Activated T-cell treated with anti-CD3 and anti-CD28 coated beads, Interleukin-2, amount 50 U/mL, for 72 hours (primary cell): ENCODE results near the gene FLG2. TPM values are rescaled to one million over a fixed set of nuclear protein-coding genes. Genes with fewer than 3 reads are reported as not detected.

ENCODE experiments used
- ATAC-seq, 2 donors: fragments of 150-1000 bp; cut with Tn5 transposase; replicated peaks in 1 of 2; 2 replicates each; pipeline ENCODE4 v1.10.0; 2021; ENCODE audit warnings: moderate library complexity in 2 of 2, mild to moderate bottlenecking in 1 of 2
- DNase-seq, 2 donors: peaks; one replicate each; pipeline ENCODE4 v3.0.0; 2021 to 2022; ENCODE audit warnings: mixed read lengths in 1 of 2
- H3K27ac Mint-ChIP-seq: one replicate; pipeline ENCODE4 v1.8.0; 2022; ENCODE audit warnings: mild to moderate bottlenecking, moderate library complexity, mixed read lengths
- H3K27me3 Mint-ChIP-seq: one replicate; pipeline ENCODE4 v1.8.0; 2022; ENCODE audit warnings: low read depth, mixed read lengths
- H3K36me3 Mint-ChIP-seq, 2 donors: one replicate each; pipeline ENCODE4 v1.8.0; 2022; ENCODE audit warnings: mixed read lengths in 2 of 2, mild to moderate bottlenecking in 1 of 2; ENCODE audit not compliant: insufficient read depth in 2 of 2
- H3K4me1 Mint-ChIP-seq: one replicate; pipeline ENCODE4 v1.8.0; 2022; ENCODE audit warnings: low read depth, mixed read lengths
- H3K4me3 Mint-ChIP-seq, 2 donors: one replicate each; pipeline ENCODE4 v1.8.0; 2022; ENCODE audit warnings: mild to moderate bottlenecking in 2 of 2, mixed read lengths in 2 of 2, moderate library complexity in 2 of 2
- H3K9me3 Mint-ChIP-seq, 2 donors: one replicate each; pipeline ENCODE4 v1.8.0; 2022; ENCODE audit warnings: mixed read lengths in 2 of 2
- total RNA-seq, 2 donors: library from RNA; stranded (reverse); gene quantifications; one replicate each; pipeline ENCODE4 v1.2.3, GENCODE V29; 2022

Gene FLG2
- total RNA-seq: not detected

GRCh38 chr1:152359906-152360305 lies at the start of gene FLG2:
FLG2 (minus strand) TSS chr1:152360006; CDS start chr1:152358884, 1,122 bp downstream.
- Mint-ChIP-seq H3K36me3 (no peaks in the 10 kb centered on the region), H3K9me3 (peaks cover 0 to 2% of the 10 kb centered on the region in 2 donors), H3K27ac (no peak within 1 kb of the TSS), H3K27me3 (peaks cover 7% of the 10 kb centered on the region), H3K4me1 (no peaks in the 10 kb centered on the region), H3K4me3 (no peak within 1 kb of the TSS)
- no peak for ATAC-seq
- DNase-seq: no peak

GRCh38 chr1:152408664-152409063 lies 48.9 kb upstream of the FLG2 start:
- DNase-seq: no peak
- ATAC-seq: no peak
- Mint-ChIP-seq H3K4me1 (no peaks in the 10 kb centered on the region), H3K9me3 (no peaks in the 10 kb centered on the region), H3K27me3 (peaks cover 7% of the 10 kb centered on the region), H3K36me3 (no peaks in the 10 kb centered on the region), H3K4me3 (no peak overlapping the region), H3K27ac (no peak overlapping the region)

GRCh38 chr1:152398812-152399698 lies 39.2 kb upstream of the FLG2 start:
- H3K36me3 Mint-ChIP-seq: no peaks in the 10 kb centered on the region

GRCh38 chr1:152397474-152397873 lies 37.7 kb upstream of the FLG2 start:
- ATAC-seq (no peak), DNase-seq (no peak)
- Mint-ChIP-seq H3K27me3 (peaks cover 17% of the 10 kb centered on the region), H3K36me3 (no peaks in the 10 kb centered on the region), H3K4me3 (no peak overlapping the region), H3K9me3 (no peaks in the 10 kb centered on the region), H3K4me1 (peaks cover 4% of the 10 kb centered on the region), H3K27ac (no peak overlapping the region)

More at GRCh38 chr1:152398812-152399698, 39.2 kb upstream of the FLG2 start:
- Mint-ChIP-seq H3K27ac (no peak overlapping the region), H3K4me3 (no peak overlapping the region), H3K27me3 (peaks cover 24% of the 10 kb centered on the region), H3K4me1 (peaks cover 1% of the 10 kb centered on the region), H3K9me3 (no peaks in the 10 kb centered on the region)
- DNase-seq (peak in 1 of 2 donors; percentile 16), ATAC-seq (peak; percentile 43 to 46)

GRCh38 chr1:152394151-152394550 lies 34.3 kb upstream of the FLG2 start:
- Mint-ChIP-seq H3K4me1 (peaks cover 4% of the 10 kb centered on the region), H3K4me3 (no peak overlapping the region), H3K27me3 (peaks cover 18% of the 10 kb centered on the region), H3K9me3 (no peaks in the 10 kb centered on the region), H3K27ac (no peak overlapping the region), H3K36me3 (no peaks in the 10 kb centered on the region)
- ATAC-seq: no peak
- DNase-seq: no peak

- Mint-ChIP-seq H3K9me3 (no peaks in the 10 kb centered on the region), H3K36me3 (no peaks in the 10 kb centered on the region), H3K4me1 (peaks cover 4% of the 10 kb centered on the region), H3K4me3 (no peak overlapping the region), H3K27me3 (peaks cover 20% of the 10 kb centered on the region), H3K27ac (no peak overlapping the region)
- DNase-seq (no peak), ATAC-seq (no peak)
These were observed 33.1 kb upstream of the FLG2 start for GRCh38 chr1:152392909-152393308.

- no peak overlapping the region for H3K4me3 Mint-ChIP-seq
- H3K36me3 Mint-ChIP-seq: no peaks in the 10 kb centered on the region
- H3K27me3 Mint-ChIP-seq: peaks cover 12% of the 10 kb centered on the region
- no peak overlapping the region for H3K27ac Mint-ChIP-seq
- ATAC-seq (no peak), DNase-seq (no peak)
- no peaks in the 10 kb centered on the region for H3K9me3 Mint-ChIP-seq
- H3K4me1 Mint-ChIP-seq: peaks cover 1% of the 10 kb centered on the region
These were observed 29.1 kb upstream of the FLG2 start for GRCh38 chr1:152388889-152389288.

GRCh38 chr1:152386940-152387339 lies 27.1 kb upstream of the FLG2 start:
- H3K27me3 Mint-ChIP-seq: peaks cover 15% of the 10 kb centered on the region
- DNase-seq: no peak
- no peak for ATAC-seq
- H3K9me3 Mint-ChIP-seq: no peaks in the 10 kb centered on the region
- H3K36me3 Mint-ChIP-seq: no peaks in the 10 kb centered on the region
- H3K27ac Mint-ChIP-seq: no peak overlapping the region
- H3K4me3 Mint-ChIP-seq: no peak overlapping the region
- H3K4me1 Mint-ChIP-seq: no peaks in the 10 kb centered on the region

GRCh38 chr1:152380932-152381331 lies 21.1 kb upstream of the FLG2 start:
- no peak for DNase-seq
- H3K9me3 Mint-ChIP-seq: no peaks in the 10 kb centered on the region

GRCh38 chr1:152374451-152374850 lies 14.6 kb upstream of the FLG2 start:
- no peak overlapping the region for H3K27ac Mint-ChIP-seq
- peaks cover 0 to 1% of the 10 kb centered on the region in 2 donors for H3K36me3 Mint-ChIP-seq
- H3K9me3 Mint-ChIP-seq: peaks cover 0 to 1% of the 10 kb centered on the region in 2 donors
- DNase-seq (no peak), ATAC-seq (no peak)
- no peaks in the 10 kb centered on the region for H3K4me1 Mint-ChIP-seq
- peaks cover 6% of the 10 kb centered on the region for H3K27me3 Mint-ChIP-seq
- no peak overlapping the region for H3K4me3 Mint-ChIP-seq

More at GRCh38 chr1:152380932-152381331, 21.1 kb upstream of the FLG2 start:
- H3K27ac Mint-ChIP-seq: no peak overlapping the region
- no peak overlapping the region for H3K4me3 Mint-ChIP-seq
- no peak for ATAC-seq
- peaks cover 4% of the 10 kb centered on the region for H3K27me3 Mint-ChIP-seq
- H3K4me1 Mint-ChIP-seq: no peaks in the 10 kb centered on the region
- no peaks in the 10 kb centered on the region for H3K36me3 Mint-ChIP-seq

GRCh38 chr1:152372672-152373071 lies 12.9 kb upstream of the FLG2 start:
- ATAC-seq: no peak
- Mint-ChIP-seq H3K4me3 (no peak overlapping the region), H3K9me3 (peaks cover 2 to 4% of the 10 kb centered on the region in 2 donors), H3K4me1 (no peaks in the 10 kb centered on the region), H3K27ac (no peak overlapping the region), H3K27me3 (peaks cover 6% of the 10 kb centered on the region), H3K36me3 (peaks cover 1 to 3% of the 10 kb centered on the region in 2 donors)
- no peak for DNase-seq

- ATAC-seq (no peak), DNase-seq (no peak)
- H3K4me1 Mint-ChIP-seq: no peaks in the 10 kb centered on the region
- no peak overlapping the region for H3K4me3 Mint-ChIP-seq
- H3K9me3 Mint-ChIP-seq: peaks cover 2 to 4% of the 10 kb centered on the region in 2 donors
- no peak overlapping the region for H3K27ac Mint-ChIP-seq
- H3K27me3 Mint-ChIP-seq: peaks cover 7% of the 10 kb centered on the region
- H3K36me3 Mint-ChIP-seq: peaks cover 1 to 3% of the 10 kb centered on the region in 2 donors
These were observed 7.6 kb upstream of the FLG2 start for GRCh38 chr1:152367436-152367835.

- Mint-ChIP-seq H3K4me1 (no peaks in the 10 kb centered on the region), H3K27ac (no peak overlapping the region), H3K36me3 (no peaks in the 10 kb centered on the region), H3K9me3 (peaks cover 0 to 5% of the 10 kb centered on the region in 2 donors), H3K4me3 (no peak overlapping the region), H3K27me3 (peaks cover 24% of the 10 kb centered on the region)
- DNase-seq (no peak), ATAC-seq (no peak)
These were observed 3.1 kb downstream of the FLG2 start for GRCh38 chr1:152356736-152357135.
